HUES64 (cell line): ENCODE data around the gene SERPINE2.

Source experiments
- H3K27ac ChIP-seq: 2 replicates; pipeline ENCODE4 v1.7.0; 2013; ENCODE audit warnings: low read depth, low read length, inconsistent platforms
- H3K27me3 ChIP-seq: 2 replicates; pipeline ENCODE4 v1.6.1; 2013; ENCODE audit warnings: mild to moderate bottlenecking, low read length; ENCODE audit not compliant: insufficient read depth
- H3K36me3 ChIP-seq: 2 replicates; pipeline ENCODE4 v1.6.1; 2013; ENCODE audit warnings: mild to moderate bottlenecking, low read length; ENCODE audit not compliant: insufficient read depth
- H3K4me1 ChIP-seq: 2 replicates; pipeline ENCODE4 v1.6.1; 2013; ENCODE audit warnings: mild to moderate bottlenecking, low read length, moderate library complexity; ENCODE audit not compliant: insufficient read depth
- H3K4me3 ChIP-seq: 2 replicates; pipeline ENCODE4 v1.5.1; 2013; ENCODE audit warnings: mild to moderate bottlenecking, low read length, moderate library complexity
- H3K9ac ChIP-seq: 2 replicates; pipeline ENCODE4 v1.6.1; 2013; ENCODE audit warnings: mild to moderate bottlenecking, low read depth, low read length
- H3K9me3 ChIP-seq: 2 replicates; pipeline ENCODE4 v1.6.1; 2013; ENCODE audit warnings: low read depth, low read length; ENCODE audit not compliant: insufficient read depth
- WGBS: fragments of 150-250, 120-280 bp; methylation state at CpG from one replicate; pipeline ENCODE4 v1.1.7; 2013; ENCODE audit warnings: missing lambda C conversion rate; 5-methylcytosine and 5-hydroxymethylcytosine counted together

Gene SERPINE2

GRCh38 chr2:223993634-223994232 is 45.4 kb downstream of the SERPINE2 start:
- Histone ChIP-seq H3K9ac (no peak overlapping the region), H3K27ac (no peak overlapping the region), H3K27me3 (no peaks in the 10 kb centered on the region), H3K9me3 (no peaks in the 10 kb centered on the region), H3K4me1 (no peaks in the 10 kb centered on the region), H3K4me3 (no peak overlapping the region), H3K36me3 (peaks cover 25% of the 10 kb centered on the region; the same call in 1 of the 2 replicates)
- WGBS = 45% methylated on average over 5 of the region's 5 CpGs

GRCh38 chr2:223991611-223992010 is 47.5 kb downstream of the SERPINE2 start:
- no peaks in the 10 kb centered on the region for H3K9me3 ChIP-seq
- no peaks in the 10 kb centered on the region for H3K27me3 ChIP-seq
- H3K9ac ChIP-seq = no peak overlapping the region
- peaks cover 22% of the 10 kb centered on the region; the same call in 1 of the 2 replicates for H3K36me3 ChIP-seq
- H3K4me1 ChIP-seq = no peaks in the 10 kb centered on the region
- H3K4me3 ChIP-seq = no peak overlapping the region
- WGBS = 92% methylated on average over 12 of the region's 12 CpGs
- H3K27ac ChIP-seq = no peak overlapping the region

- 89% methylated on average over 3 of the region's 3 CpGs for WGBS
- peaks cover 20% of the 10 kb centered on the region for H3K36me3 ChIP-seq
Observed at GRCh38 chr2:223989856-223990232, 49.2 kb downstream of the SERPINE2 start.

GRCh38 chr2:223989206-223989855 is 49.8 kb downstream of the SERPINE2 start:
- H3K9me3 ChIP-seq = no peaks in the 10 kb centered on the region
- H3K36me3 ChIP-seq = peaks cover 25% of the 10 kb centered on the region
- 89% methylated on average over 10 of the region's 10 CpGs for WGBS
- H3K9ac ChIP-seq = no peak overlapping the region
- H3K4me1 ChIP-seq = no peaks in the 10 kb centered on the region
- H3K27me3 ChIP-seq = no peaks in the 10 kb centered on the region
- H3K27ac ChIP-seq = no peak overlapping the region
- no peak overlapping the region for H3K4me3 ChIP-seq

More at GRCh38 chr2:223989856-223990232, 49.2 kb downstream of the SERPINE2 start:
- no peak overlapping the region for H3K4me3 ChIP-seq
- H3K27ac ChIP-seq = no peak overlapping the region
- H3K27me3 ChIP-seq = no peaks in the 10 kb centered on the region
- no peaks in the 10 kb centered on the region for H3K4me1 ChIP-seq
- H3K9ac ChIP-seq = no peak overlapping the region
- H3K9me3 ChIP-seq = no peaks in the 10 kb centered on the region

- Histone ChIP-seq H3K9me3 (no peaks in the 10 kb centered on the region), H3K36me3 (peaks cover 48% of the 10 kb centered on the region), H3K9ac (no peak overlapping the region), H3K27me3 (no peaks in the 10 kb centered on the region), H3K4me1 (no peaks in the 10 kb centered on the region), H3K27ac (no peak overlapping the region), H3K4me3 (no peak overlapping the region)
- 100% methylated on average over 1 of the region's 1 CpG for WGBS
Observed at GRCh38 chr2:223981241-223981640, 57.8 kb downstream of the SERPINE2 start.

GRCh38 chr2:223980803-223981202 is 58.3 kb downstream of the SERPINE2 start:
- Histone ChIP-seq H3K4me3 (no peak overlapping the region), H3K4me1 (no peaks in the 10 kb centered on the region), H3K36me3 (peaks cover 49% of the 10 kb centered on the region), H3K27ac (no peak overlapping the region), H3K9ac (no peak overlapping the region), H3K27me3 (no peaks in the 10 kb centered on the region), H3K9me3 (no peaks in the 10 kb centered on the region)
- WGBS = 96% methylated on average over 4 of the region's 4 CpGs

GRCh38 chr2:223980397-223980735 is 58.7 kb downstream of the SERPINE2 start:
- Histone ChIP-seq H3K27ac (no peak overlapping the region), H3K27me3 (no peaks in the 10 kb centered on the region), H3K4me3 (no peak overlapping the region), H3K4me1 (no peaks in the 10 kb centered on the region), H3K9me3 (no peaks in the 10 kb centered on the region), H3K36me3 (peaks cover 50% of the 10 kb centered on the region), H3K9ac (no peak overlapping the region)
- 92% methylated on average over 1 of the region's 1 CpG for WGBS

GRCh38 chr2:223979730-223980396 is 59.2 kb downstream of the SERPINE2 start:
- Histone ChIP-seq H3K4me1 (no peaks in the 10 kb centered on the region), H3K9ac (no peak overlapping the region), H3K27me3 (no peaks in the 10 kb centered on the region), H3K36me3 (peaks cover 46% of the 10 kb centered on the region), H3K9me3 (no peaks in the 10 kb centered on the region), H3K4me3 (no peak overlapping the region), H3K27ac (no peak overlapping the region)
- WGBS = 88% methylated on average over 2 of the region's 2 CpGs

- no peak overlapping the region for H3K4me3 ChIP-seq
- no peaks in the 10 kb centered on the region for H3K27me3 ChIP-seq
- no peak overlapping the region for H3K27ac ChIP-seq
- no peaks in the 10 kb centered on the region for H3K9me3 ChIP-seq
- no peaks in the 10 kb centered on the region for H3K4me1 ChIP-seq
- H3K36me3 ChIP-seq = peaks cover 32% of the 10 kb centered on the region
- 96% methylated on average over 4 of the region's 4 CpGs for WGBS
- H3K9ac ChIP-seq = no peak overlapping the region
Observed at GRCh38 chr2:223978451-223978850, 60.6 kb downstream of the SERPINE2 start.

- 78% methylated on average over 3 of the region's 3 CpGs for WGBS
- H3K27me3 ChIP-seq = no peaks in the 10 kb centered on the region
- H3K27ac ChIP-seq = no peak overlapping the region
- no peak overlapping the region for H3K9ac ChIP-seq
- no peaks in the 10 kb centered on the region for H3K9me3 ChIP-seq
- H3K36me3 ChIP-seq = peaks cover 26% of the 10 kb centered on the region
- no peaks in the 10 kb centered on the region for H3K4me1 ChIP-seq
- no peak overlapping the region for H3K4me3 ChIP-seq
Observed at GRCh38 chr2:223976635-223977226, 62.4 kb downstream of the SERPINE2 start.

GRCh38 chr2:223973606-223974005 is 65.5 kb downstream of the SERPINE2 start:
- H3K27ac ChIP-seq = no peak overlapping the region
- no peaks in the 10 kb centered on the region for H3K4me1 ChIP-seq
- 98% methylated on average over 3 of the region's 3 CpGs for WGBS
- peaks cover 18% of the 10 kb centered on the region for H3K36me3 ChIP-seq
- H3K4me3 ChIP-seq = no peak overlapping the region
- no peak overlapping the region for H3K9ac ChIP-seq
- H3K27me3 ChIP-seq = no peaks in the 10 kb centered on the region
- H3K9me3 ChIP-seq = no peaks in the 10 kb centered on the region
